C4-2B (cell line): Measurements from ENCODE around the gene RETN.

Experiments used
- ZFX ChIP-seq: fragments of 450-650 bp; IDR thresholded peaks from 2 replicates; pipeline ENCODE4 v1.6.1; 2017
- TF ChIP-seq, protein P1 (sequence below): fragments of 450-650 bp; conservative IDR thresholded peaks from 2 replicates; pipeline ENCODE4 v1.5.1; 2017; ENCODE audit warnings: mild to moderate bottlenecking

DNA sequence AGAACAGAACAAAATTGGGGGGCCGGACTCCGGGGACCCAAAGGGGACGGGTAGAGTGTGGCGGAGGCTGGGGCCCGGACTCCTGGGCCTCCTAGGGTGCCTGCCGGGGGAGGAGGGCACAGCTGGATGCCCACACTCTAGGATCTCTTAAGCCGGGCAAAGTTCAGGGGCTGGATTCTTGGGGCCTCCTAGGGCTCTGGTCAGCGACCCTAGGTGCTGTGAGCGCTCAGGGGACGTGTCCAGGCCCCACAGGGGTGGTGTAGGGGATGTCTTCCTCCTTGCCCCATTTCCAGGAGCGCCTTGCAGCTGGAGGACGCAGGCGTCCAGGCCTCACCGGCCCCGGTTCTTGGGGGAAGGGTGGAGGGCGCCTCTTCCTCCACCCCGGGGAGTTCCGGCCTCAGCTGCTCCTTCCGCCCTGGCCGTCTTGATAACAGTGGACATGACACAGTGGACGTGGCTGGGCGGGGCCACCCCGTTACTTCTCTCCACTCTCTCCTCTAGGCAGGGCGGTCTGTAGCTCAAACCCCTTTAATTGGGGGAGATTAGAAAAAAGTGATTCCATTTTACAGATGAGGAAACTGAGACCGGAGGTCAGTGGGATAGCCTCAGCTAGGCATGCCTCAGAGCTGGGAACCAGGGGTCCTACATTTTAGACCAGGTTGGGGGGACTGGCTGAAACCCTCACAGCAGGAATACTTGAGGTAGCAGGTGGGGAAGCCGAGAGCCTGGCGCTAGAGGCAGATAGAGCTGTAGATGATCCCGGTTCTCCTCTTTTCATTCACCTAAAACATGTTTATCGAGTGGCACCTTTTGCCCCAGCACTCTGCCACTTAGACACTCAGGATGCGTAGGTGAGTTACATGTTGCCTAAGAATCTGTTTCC is 31.2 kb upstream of the RETN start:
- TF ChIP-seq, protein P1, sequence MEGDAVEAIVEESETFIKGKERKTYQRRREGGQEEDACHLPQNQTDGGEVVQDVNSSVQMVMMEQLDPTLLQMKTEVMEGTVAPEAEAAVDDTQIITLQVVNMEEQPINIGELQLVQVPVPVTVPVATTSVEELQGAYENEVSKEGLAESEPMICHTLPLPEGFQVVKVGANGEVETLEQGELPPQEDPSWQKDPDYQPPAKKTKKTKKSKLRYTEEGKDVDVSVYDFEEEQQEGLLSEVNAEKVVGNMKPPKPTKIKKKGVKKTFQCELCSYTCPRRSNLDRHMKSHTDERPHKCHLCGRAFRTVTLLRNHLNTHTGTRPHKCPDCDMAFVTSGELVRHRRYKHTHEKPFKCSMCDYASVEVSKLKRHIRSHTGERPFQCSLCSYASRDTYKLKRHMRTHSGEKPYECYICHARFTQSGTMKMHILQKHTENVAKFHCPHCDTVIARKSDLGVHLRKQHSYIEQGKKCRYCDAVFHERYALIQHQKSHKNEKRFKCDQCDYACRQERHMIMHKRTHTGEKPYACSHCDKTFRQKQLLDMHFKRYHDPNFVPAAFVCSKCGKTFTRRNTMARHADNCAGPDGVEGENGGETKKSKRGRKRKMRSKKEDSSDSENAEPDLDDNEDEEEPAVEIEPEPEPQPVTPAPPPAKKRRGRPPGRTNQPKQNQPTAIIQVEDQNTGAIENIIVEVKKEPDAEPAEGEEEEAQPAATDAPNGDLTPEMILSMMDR, result no peak
- peak; percentile 53; the same call in 1 of the 2 replicates for TF ChIP-seq ZFX
